ENCODE data around the gene GLIS1.

GLIS1 gene

DNA sequence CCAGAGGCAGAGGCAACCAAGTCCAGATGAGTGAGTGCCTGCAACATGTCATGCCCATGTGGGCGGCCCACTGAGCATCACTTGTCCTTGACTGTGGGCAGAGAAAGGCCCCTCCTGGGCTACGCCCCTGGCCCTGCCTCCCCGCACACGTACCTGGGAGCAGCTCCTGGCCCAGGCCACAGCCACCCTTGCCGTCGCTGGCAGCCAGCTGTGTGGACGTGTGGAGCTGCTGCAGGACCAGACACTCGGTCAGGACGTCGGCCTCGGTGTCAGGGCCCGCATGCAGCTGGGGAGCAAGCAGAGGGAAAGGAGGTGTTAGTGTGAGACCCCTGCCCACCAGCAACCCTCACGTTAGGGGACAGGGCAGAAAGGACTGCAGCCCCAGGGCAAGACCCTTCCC, 218.5 kb downstream of the GLIS1 start:
- no peak for DNase-seq

DNA sequence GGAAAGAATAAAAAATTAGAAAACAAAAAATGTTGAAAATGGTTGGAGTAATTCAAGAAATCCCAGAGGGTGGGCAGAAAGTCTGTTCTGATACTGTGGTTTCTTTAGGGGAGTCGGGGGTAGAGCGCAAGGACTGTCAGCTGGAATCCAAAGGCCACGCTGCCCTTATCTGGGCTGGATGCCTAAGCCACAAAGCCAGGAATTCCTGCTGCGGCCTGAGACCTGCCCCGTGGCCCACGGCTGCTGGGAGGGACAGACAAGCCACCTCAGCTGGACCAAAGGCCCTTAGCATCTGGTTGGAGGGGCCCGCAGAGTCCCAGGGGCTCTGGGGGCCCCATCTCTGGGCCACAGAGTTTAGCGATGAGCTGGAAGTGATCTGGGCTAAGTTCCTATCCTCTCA, 219.5 kb downstream of the GLIS1 start:
- DNase-seq = no peak

DNA sequence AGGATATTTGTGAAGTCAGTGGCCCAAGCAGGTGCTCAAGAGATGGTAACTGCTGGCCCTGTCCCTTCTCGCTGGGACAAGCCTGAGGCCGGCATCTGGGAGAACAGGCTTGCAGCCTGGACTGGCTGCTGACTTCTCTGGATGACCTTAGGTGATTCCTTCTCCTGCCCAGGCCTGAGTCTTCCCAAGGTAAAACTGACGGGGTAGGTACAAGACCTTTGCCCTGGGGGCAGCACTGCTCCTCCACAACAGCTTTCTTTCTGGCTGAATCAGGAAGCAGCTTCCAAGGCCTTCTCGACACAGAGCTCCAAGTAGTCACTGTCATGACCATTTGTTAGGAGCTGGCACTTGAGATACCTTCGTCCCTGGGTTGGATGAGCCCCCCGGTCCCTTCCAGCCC, 220.2 kb downstream of the GLIS1 start:
- DNase-seq = no peak

GRCh38 chr1:53517821-53518352, 221.1 kb downstream of the GLIS1 start:
- no peak for DNase-seq

GRCh38 chr1:53517109-53517508, 221.9 kb downstream of the GLIS1 start:
- DNase-seq = no peak

DNA sequence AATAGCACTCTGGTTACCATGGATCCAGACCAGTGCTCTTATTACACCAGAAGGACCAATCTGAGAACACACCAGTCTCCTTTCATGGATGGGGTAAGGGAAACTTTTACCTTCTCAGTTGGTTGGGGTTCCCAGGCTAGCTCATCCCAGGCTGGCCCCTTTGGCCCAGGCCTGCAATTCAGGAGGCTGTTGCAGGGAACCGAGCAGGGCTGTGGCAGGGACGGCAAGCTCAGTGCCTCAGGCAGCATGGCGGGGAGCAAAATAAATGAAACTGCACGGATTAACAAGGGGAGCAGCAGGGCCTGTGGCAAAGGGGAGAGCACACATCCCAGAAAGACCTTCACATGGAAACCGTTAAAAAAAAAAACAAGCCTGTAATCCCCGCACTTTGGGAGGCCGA, 222.8 kb downstream of the GLIS1 start:
- no peak for DNase-seq

- no peak for DNase-seq
Observed at GRCh38 chr1:53514436-53514835, 224.5 kb downstream of the GLIS1 start.

DNA sequence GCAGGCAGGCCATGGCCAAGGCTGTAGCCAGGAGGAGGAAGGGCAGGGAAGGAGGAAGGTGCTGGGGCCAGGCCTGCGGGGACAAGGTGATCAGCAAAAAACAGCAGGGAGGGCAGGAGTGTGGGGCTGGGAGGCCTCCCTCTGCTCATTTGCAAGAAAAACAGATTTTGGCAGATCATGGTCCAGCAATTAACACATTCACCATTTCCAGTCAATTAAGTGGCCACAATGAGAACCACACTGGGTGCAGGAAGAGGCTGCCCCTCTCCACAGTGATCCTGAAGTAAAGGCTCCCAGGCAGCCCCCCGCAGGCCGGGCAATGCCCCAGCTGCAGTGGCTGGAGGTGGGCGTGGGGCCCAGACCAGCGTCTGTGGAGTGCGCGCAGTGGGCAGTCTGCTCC, 225.1 kb downstream of the GLIS1 start:
- no peak for DNase-seq

GRCh38 chr1:53512807-53513755, 225.9 kb downstream of the GLIS1 start:
- no peak for DNase-seq

DNA sequence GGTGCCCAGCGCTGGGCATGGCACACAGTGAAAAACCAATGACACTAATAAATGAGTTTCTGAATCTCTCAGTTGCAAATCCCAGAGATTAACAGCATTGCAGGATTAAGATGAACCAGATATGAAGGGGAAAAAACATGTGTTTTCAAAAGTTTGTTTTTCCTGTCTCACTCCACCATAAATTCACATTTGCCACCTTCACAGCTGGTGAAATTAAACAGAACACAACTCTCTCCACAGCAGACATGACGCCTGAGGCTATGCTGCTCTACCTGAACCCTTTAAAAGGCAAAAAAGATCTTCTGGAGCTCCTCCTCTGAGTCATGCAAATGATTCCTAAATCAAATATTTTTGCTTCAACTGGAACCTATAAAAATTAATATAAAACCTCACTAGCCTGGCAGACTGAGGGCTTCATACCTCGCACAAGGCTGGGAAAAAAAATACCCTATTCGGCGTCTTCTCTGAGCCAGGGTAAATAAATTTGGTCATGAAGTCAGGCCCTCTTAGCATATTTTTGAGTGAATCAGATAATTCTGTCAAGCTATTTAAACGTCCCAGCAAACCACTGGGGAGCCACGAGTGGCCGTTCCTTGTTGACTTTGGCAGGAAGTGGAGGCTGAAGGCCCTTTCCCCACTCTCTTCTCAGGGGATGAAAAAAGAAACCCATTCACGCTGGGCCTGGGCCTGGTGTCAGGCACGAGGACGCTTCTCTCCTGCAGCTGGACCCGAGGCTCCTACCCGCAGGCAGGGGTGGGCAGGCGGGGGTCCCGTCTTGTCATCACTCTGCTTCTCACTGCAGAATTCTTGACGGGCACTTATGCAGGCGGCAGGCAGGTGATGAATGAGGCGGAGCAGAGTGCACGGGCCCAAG, 226.8 kb downstream of the GLIS1 start:
- no peak for DNase-seq

DNA sequence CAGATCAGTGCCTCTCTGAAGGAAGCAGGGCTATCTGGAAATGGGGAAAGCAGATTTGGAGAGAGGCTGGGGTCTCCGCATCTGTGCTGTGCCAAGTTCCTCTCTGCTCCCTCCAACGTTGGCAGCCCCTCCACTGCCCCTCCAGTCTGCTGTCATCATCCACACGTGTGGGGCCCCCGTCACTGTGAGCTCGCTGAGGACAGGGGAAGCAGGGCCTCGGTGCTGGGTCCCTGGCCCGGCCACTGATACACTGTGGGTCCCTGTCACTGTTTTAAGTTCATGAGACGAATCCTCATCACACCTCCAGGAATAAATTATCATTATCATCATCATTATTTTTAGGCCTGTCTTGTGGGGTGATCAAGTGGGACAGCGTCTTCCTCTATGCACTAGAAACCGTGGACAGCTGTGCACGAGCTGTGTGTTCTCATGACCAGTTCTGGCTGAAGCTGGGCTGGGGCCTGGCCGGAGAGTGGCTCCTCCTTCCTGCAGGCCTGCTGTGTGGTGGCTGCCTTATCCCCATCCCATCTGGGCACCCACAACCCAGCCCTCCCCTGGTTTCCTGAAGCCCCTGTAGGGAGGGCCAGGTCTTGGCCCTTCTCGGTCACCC, 227.5 kb downstream of the GLIS1 start:
- DNase-seq = no peak

- DNase-seq = no peak
Observed at GRCh38 chr1:53510215-53510614, 228.7 kb downstream of the GLIS1 start.

GRCh38 chr1:53509775-53510174, 229.2 kb downstream of the GLIS1 start:
- DNase-seq = no peak

- DNase-seq = peak; percentile 62 to 87 (median 76)
Observed at GRCh38 chr1:53508991-53509666, 229.8 kb downstream of the GLIS1 start.

DNA sequence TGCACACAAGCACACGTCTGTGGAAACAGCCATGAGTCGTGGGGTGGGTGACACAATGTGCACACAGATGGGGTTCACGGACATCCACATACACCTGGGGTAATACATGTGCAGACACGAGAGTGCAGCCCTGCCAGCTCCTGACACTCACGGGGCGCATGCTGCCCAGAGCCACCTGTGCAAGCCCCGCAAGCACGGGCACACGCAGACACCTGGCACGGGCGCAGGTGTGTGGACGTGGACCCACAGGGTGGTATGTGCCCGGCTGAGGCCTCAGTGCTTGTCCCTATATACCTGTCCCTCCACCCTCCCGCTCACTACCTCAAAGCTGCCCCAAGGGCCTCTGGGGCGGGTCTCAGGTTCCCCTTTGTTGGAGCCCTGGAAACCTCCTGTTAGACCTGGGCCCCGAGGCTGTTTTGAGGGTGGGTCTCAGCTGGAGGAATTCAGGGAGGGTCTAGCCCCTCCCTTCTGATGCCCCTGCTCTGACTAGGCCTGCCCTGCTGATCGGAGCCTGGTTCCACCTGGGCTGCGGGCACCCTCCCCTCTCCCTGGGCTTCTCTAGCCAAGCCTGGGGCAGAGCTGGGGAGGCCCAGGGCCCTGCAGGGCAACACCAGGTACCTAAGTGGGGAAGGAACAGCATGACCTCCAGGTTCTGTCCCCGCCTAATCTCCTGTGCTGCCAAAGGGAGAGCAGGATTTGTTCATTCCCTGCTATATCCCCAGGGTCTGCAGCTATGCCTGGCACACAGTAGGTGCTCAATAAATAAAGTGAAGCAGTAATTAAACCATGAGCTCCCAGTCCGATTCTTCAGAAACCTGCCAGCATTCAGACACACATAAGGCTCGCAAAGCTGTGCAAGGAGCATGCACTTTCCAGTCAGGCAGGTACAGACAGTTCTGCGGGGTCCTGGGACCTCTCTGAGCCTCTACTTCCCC, 230.6 kb downstream of the GLIS1 start:
- DNase-seq = no peak

DNA sequence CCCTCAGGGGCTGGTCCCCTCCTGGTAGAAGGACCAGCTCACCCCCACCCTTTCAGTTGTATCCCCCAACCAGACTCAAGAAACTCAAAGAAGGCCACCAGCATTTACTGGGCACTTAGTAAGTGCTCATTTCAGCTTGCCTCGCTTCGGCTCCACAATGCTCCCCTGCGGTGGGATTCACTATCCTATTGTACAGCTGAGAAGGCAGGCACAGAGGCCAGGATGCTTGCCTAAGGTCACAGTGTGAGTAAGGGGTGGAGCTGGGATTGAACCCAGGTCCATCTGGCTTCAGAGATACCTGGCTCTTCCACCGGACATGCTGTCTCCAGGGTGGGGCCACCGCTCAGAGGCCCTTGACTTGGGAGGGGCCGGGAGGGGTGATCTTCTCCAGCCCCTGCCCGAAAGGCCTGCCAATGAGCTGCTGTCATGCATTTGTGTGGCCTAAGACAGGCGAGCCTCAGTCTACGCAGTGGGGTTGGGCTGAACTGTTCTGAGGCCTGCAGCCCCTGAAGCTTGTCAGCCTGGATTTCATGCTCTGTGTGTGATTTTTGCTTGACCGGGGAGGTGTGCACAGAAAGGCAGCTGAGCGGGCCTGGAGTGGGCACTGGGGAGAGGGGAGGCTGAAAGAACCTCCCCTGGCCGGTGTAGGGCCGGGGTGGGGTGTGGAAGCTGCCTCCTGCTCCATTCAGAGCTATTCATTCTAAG, 231.7 kb downstream of the GLIS1 start:
- no peak for DNase-seq

DNA sequence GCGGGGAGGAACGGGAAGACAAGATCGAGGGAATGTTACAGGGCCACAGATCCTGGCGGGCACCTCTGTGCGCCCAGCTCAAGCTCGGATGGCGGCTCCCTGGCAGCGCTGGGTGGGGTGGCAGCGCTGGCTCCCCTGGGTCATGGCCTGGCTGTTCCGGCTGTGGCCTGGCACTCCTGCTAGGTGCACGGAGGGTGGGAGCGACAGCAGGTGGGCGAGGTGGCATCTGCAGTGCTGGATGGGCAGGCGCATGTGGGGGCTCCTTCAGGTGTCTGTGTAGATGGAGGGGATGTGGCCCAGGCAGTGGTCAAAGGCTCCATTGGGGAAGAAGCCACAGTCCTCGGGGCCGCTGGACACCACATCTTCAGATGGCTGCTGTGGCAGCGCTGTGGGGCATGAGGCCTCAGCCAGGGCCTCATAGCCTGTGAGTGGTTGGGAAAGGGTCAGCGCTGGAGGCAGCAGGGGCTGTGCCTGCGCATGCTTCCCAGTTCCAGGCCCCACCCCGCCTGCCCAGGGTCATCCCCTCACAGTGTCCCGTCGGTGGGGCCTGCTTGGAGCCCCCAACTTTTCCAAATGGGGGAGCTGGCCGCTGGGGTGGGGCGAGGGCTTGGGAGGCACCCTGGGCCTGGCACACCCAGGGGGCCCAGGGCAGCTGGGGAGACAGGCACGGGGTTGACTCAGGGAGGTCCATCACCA, 232.5 kb downstream of the GLIS1 start:
- no peak for DNase-seq

DNA sequence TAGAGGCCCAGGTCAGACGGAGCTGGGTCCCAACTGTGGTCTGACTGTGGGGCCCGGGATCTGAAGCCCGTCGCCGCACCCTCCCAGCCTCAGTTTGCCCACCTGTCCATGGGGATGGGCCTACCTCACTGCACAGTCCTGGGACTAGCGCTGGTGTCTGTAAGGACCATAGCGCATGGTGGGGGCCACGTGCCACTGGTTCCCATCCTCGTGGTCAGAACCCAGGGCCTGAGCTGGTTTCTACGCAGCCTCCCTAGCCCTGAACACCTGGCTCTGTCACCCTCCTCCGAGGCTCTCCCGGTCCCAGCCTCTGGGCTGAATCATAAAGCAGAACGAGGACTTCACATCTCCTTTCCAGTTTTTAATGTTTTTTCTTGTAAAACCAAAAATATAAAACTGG, 233.1 kb downstream of the GLIS1 start:
- DNase-seq = no peak

DNA sequence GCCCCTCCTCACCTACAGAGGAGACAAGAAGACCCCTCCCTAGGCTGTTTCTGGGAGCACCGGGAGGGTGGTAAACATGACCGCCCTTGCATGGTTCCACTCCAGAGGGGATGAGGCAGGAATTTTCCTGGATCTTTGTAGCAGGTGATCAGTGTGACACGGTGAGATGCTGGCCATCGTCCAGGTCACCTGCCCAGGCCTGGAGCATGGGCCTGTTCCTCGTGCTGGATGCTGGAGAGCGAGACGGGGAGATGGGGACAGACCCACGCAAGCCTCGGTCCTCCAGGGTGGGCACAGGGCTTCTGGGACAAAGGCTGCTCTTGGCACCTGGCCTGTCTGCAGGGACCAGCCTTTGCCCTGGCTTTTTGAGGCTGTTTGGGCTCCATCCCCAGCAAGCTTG, 233.6 kb downstream of the GLIS1 start:
- no peak for DNase-seq

DNA sequence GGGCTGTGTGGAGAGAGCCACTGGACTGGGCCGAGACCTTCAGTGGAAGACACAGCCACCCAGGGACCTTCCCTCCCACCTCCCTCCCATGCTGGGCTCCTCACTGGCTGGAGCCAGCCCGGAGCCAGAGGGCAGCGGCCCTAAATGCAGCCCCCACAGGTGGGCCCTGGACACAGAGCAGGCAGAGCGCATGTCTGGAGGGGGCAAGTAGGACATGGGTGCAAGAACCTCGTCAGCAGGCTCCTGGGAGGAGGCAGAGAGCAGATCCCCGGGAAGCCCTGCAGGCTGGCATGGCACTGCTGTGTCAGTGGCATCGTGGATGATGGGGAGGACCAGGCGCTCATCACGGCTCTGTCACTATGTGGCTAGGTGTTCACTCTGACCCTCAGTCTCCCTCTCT, 234.1 kb downstream of the GLIS1 start:
- no peak for DNase-seq
